A549 treated with Hydrocortisone at 1 μM for 4 hours (cell line): ENCODE measurements around the gene ZNF135. TPM values are rescaled to one million over a fixed set of nuclear protein-coding genes. Genes with fewer than 3 reads are reported as not detected.

ENCODE experiments used
- total RNA-seq: library from RNA; stranded (reverse); fragments of 200-300 nt; extraction: Qiagen RNA extraction; gene quantifications from 5 replicates; pipeline ENCODE4 v1.2.3, GENCODE V29; 2022

The ZNF135 gene
- total RNA-seq: not detected in 5 replicates

DNA sequence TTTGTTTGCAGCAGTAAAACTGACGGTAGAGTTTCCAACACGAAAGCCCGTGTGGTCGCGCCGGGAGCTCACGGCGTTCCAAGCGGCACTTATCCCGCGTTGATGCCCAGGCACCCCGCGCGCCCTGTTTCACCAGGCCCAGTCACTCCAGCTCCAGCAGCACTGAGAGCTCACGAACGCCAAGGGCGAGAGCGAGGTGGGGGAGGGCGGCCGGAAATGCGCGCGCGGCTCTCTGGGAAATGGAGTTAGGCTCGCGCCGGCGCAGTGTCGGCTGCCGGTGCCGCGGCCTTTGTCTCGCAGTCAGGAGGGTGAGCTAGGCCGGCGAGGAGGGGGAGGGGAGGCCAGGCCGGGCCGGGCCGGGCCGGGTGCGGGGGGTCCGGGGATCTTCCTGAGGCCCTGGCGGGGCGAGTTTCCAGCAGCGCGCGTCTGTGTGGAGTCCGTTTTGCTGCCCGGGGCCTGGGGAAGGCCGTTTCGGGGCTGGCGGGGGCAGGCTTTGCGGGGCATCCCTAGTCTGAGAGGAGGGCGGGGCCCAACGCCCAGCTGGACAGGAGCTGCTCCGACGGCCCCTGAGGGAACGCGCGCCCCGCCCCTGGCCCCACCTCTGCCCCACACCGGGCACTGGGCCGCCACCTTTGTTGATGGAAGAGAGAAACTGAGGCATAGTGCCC is at the start of gene ZNF135:
ZNF135 (plus strand) TSS at position 280 of the 668 bp plus-strand sequence. CDS start 721 bp downstream, outside the sequence.

GRCh38 chr19:58033741-58034476 is 25.2 kb upstream of the ZNF135 start, which contains the start of gene ZSCAN1:
ZSCAN1 (plus strand) TSS chr19:58034025; CDS start chr19:58037837, 3,812 bp downstream.

DNA sequence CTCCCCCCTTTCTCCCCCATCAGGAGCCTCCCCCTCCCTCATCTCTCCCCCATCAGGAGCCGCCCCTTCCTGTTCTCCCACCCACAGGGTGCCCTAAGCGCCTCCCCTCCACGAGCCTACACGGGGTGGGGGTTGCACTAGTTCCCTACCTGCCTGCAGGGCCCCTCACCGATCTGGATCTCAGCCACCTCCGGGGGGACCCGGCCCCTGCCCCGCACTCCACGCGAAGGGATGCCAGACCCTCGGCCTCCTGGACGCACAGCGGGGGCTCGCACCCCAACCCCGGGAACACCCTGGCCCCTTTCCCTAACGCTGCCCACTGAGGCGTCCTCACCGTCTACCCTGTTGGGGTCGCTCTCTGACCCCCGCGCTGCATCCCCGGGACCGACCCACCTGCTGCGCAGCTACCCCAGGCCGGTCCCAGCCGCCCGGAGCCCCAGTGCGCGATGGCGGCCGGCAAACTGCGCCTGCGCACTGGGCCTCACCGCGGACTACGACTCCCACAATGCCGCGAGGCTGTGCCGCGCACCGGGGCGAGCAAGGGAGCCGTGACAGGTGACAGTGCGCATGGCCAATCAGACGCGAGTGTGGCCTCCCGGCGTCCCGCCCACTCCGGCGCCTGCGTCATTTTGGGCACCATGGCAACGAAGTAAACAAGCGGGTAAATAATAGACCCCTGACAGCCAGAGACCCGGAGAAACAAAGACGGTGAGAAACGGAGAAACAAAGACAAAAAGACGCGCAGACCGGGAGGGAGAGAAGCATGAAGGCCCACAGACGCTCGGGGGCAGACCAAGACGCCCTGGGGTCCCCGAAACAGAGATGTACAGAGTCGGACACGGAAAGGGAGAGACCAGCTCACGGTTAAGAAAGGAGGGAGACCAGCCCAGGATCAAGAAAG is 38.9 kb downstream of the ZNF135 start, which contains the start of gene ZSCAN18:
ZSCAN18 (minus strand) TSS at position 451 of the 901 bp plus-strand sequence. CDS start 7,964 bp downstream, outside the sequence.

Other genes with a start within 250 kb of the ZNF135 start
- 4.2 to 6.7 TPM (median 5.7 TPM) in 5 replicates for gene ZNF552, start 244.4 kb upstream of the ZNF135 start, total RNA-seq
- 6.6 to 10.8 TPM (median 6.9 TPM) in 5 replicates for gene ZNF587B, start 229.0 kb upstream of the ZNF135 start, total RNA-seq
- 5.2 to 8.3 TPM (median 6.1 TPM) in 5 replicates for gene ZNF587, start 209.4 kb upstream of the ZNF135 start, total RNA-seq
- 1.5 to 2.6 TPM (median 2.0 TPM) in 5 replicates for gene ZNF814, start 170.2 kb upstream of the ZNF135 start, total RNA-seq
- 2.5 to 5.8 TPM (median 3.5 TPM) in 5 replicates for gene ZNF417, start 142.7 kb upstream of the ZNF135 start, total RNA-seq
- gene ZNF418, start 123.9 kb upstream of the ZNF135 start, total RNA-seq: 1.0 to 1.6 TPM (median 1.4 TPM) in 5 replicates
- 0.66 to 1.3 TPM (median 1.1 TPM) in 5 replicates for gene ZNF256, start 111.6 kb upstream of the ZNF135 start, total RNA-seq
- gene C19orf18, start 84.7 kb upstream of the ZNF135 start, total RNA-seq: 0.15 to 0.21 TPM in 2 of 5 replicates, not detected in the others
- 1.9 to 3.0 TPM (median 2.4 TPM) in 5 replicates for gene ZNF606, start 56.5 kb upstream of the ZNF135 start, total RNA-seq
- gene ZSCAN1, start 25.3 kb upstream of the ZNF135 start, total RNA-seq: not detected in 5 replicates
- 1.9 to 3.0 TPM (median 2.7 TPM) in 5 replicates for gene ZSCAN18, start 38.9 kb downstream of the ZNF135 start, total RNA-seq
- 2.6 to 3.3 TPM (median 3.1 TPM) in 5 replicates for gene ZNF329, start 91.5 kb downstream of the ZNF135 start, total RNA-seq
- gene ZNF274, start 123.8 kb downstream of the ZNF135 start, total RNA-seq: 14.3 to 16.5 TPM (median 14.7 TPM) in 5 replicates
- gene ZNF544, start 169.6 kb downstream of the ZNF135 start, total RNA-seq: 17.7 to 20.7 TPM (median 18.4 TPM) in 5 replicates
- 0.89 to 1.8 TPM (median 0.97 TPM) in 5 replicates for gene ZNF8, start 219.7 kb downstream of the ZNF135 start, total RNA-seq
- 88.3 to 104 TPM (median 94.1 TPM) in 5 replicates for gene ERVK3-1, start 246.1 kb downstream of the ZNF135 start, total RNA-seq